Keratinocyte (primary cell): Measurements from ENCODE around the gene PIK3CD. TPM values are rescaled to one million over a fixed set of nuclear protein-coding genes. Genes with fewer than 3 reads are reported as not detected.

ENCODE experiments used
- DNase-seq: peaks from one replicate; pipeline ENCODE4 v3.0.0-alpha.2; 2011; ENCODE audit warnings: low read depth, missing footprints, low spot score
- FAIRE-seq: peaks from 2 replicates; lab custom pipeline; 2011; peaks lifted over from hg19 to GRCh38; lab: Jason Lieb, UNC
- H2AFZ ChIP-seq: 2 replicates; pipeline ENCODE4 v1.6.0; 2012; ENCODE audit warnings: low read length, control low read depth, inconsistent platforms; ENCODE audit not compliant: control insufficient read depth
- H3K27ac ChIP-seq: 2 replicates; pipeline ENCODE4 v1.5.1; 2011; ENCODE audit warnings: low read length; ENCODE audit not compliant: control insufficient read depth, insufficient read depth
- H3K27me3 ChIP-seq: 3 replicates; pipeline ENCODE4 v1.6.0; 2011; ENCODE audit warnings: low read length; ENCODE audit not compliant: control insufficient read depth, insufficient read depth; ENCODE audit errors: extremely low read depth
- H3K36me3 ChIP-seq, 2 experiments: 2 replicates in 1 of 2; 3 replicates in 1 of 2; pipeline ENCODE4 v1.5.1; 2011; ENCODE audit warnings: low read length in 2 of 2, mild to moderate bottlenecking in 1 of 2; ENCODE audit not compliant: control insufficient read depth in 2 of 2, insufficient read depth in 2 of 2; ENCODE audit errors: extremely low read depth in 1 of 2
- H3K4me1 ChIP-seq: 3 replicates; pipeline ENCODE4 v1.5.1; 2011; ENCODE audit warnings: low read length; ENCODE audit not compliant: control insufficient read depth, insufficient read depth; ENCODE audit errors: extremely low read depth
- H3K4me2 ChIP-seq: 3 replicates; pipeline ENCODE4 v1.6.0; 2011; ENCODE audit warnings: low read depth, low read length; ENCODE audit not compliant: control insufficient read depth, insufficient read depth; ENCODE audit errors: extremely low read depth
- H3K4me3 ChIP-seq, 3 experiments: fragments of 200-600 bp in 1 of 3; sonication (generic) in 1 of 3; 2 replicates in 2 of 3; 3 replicates in 1 of 3; pipeline ENCODE4 v1.5.1; 2011 to 2016; ENCODE audit warnings: low read length in 3 of 3, mild to moderate bottlenecking in 3 of 3, control low read depth in 2 of 3, inconsistent platforms in 1 of 3, low read depth in 1 of 3, mixed read lengths in 1 of 3, mixed run types in 1 of 3, moderate library complexity in 1 of 3; ENCODE audit not compliant: control insufficient read depth in 2 of 3, insufficient read depth in 2 of 3; ENCODE audit errors: extremely low read depth in 1 of 3
- H3K79me2 ChIP-seq: 2 replicates; pipeline ENCODE4 v1.6.0; 2012; ENCODE audit warnings: low read length; ENCODE audit not compliant: control insufficient read depth, insufficient read depth
- H3K9ac ChIP-seq: 3 replicates; pipeline ENCODE4 v1.6.0; 2011; ENCODE audit warnings: low read length; ENCODE audit not compliant: control insufficient read depth, insufficient read depth; ENCODE audit errors: extremely low read depth
- H3K9me1 ChIP-seq: 3 replicates; pipeline ENCODE4 v1.6.0; 2011; ENCODE audit warnings: low read length; ENCODE audit not compliant: control insufficient read depth, insufficient read depth; ENCODE audit errors: extremely low read depth
- H3K9me3 ChIP-seq: 2 replicates; pipeline ENCODE4 v1.5.1; 2012; ENCODE audit warnings: low read depth, low read length; ENCODE audit not compliant: control insufficient read depth
- H4K20me1 ChIP-seq: 3 replicates; pipeline ENCODE4 v1.6.0; 2011; ENCODE audit warnings: low read length; ENCODE audit not compliant: control insufficient read depth, insufficient read depth; ENCODE audit errors: extremely low read depth
- CTCF ChIP-seq, 3 experiments: IDR thresholded peaks in 1 of 3; conservative IDR thresholded peaks in 1 of 3; optimal IDR thresholded peaks in 1 of 3; 2 replicates in 2 of 3; 3 replicates in 1 of 3; pipeline versions ENCODE3 to v1.5.1; 2011; ENCODE audit warnings: low read length in 3 of 3, mild to moderate bottlenecking in 3 of 3, moderate library complexity in 2 of 3, control low read depth in 1 of 3, inconsistent platforms in 1 of 3; ENCODE audit not compliant: insufficient read depth in 2 of 3; ENCODE audit errors: extremely low read depth in 1 of 3
- EZH2 ChIP-seq: IDR thresholded peaks from one replicate; pipeline ENCODE4 v1.6.1; 2012; ENCODE audit warnings: inconsistent platforms, mild to moderate bottlenecking, low read length, moderate library complexity
- dilution Hi-C: fragments of 300-500 bp; cut with MboI; formaldehyde crosslinking; loops from one replicate; pipeline ENCODE4 v1.7.0; 2020; ENCODE audit warnings: low sequenced_read_pairs; ENCODE audit not compliant: extremely low pct_ligation_motif_present
- polyA plus RNA-seq, 5 experiments: library from polyadenylated mRNA; depleted of rRNA in 3 of 5; stranded (reverse) in 3 of 5; stranded (forward) in 1 of 5; unstranded in 1 of 5; fragments of >200 nt; gene quantifications; 1 replicate in 1 of 5; 2 replicates in 3 of 5; 3 replicates in 1 of 5; pipeline versions ENCODE4 v1.2.1 to v1.2.3, GENCODE V29; 2011 to 2012; ENCODE audit warnings: missing spikeins in 2 of 5, low read depth in 1 of 5, low replicate concordance in 1 of 5

Gene PIK3CD
- polyA plus RNA-seq, 1 donor (not counting 4 experiments of a cell fraction or from before 2014, with no cell fraction given) = 7.8 TPM

DNA sequence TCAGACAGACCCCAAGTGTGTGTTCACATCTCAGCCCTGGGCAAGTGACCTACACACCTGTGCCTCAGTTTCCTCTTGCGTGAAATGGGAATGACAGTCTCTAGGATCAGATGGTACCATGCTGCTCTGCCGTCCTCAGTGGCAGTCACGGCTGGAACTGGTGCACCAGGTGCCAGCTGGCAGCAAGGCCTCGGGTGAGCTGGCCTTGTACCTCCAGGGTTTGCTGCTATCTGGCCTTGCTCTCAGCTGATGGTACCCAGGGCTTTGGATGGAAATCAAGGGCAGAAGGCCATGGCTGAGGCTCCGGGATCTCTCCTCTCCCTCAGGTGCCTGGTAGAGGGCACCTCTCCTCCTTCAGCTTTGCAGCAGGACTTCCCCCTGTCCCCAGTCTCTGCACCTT, 41.5 kb upstream of the PIK3CD start:
- Histone ChIP-seq H3K27me3 (no peaks in the 10 kb centered on the region), H2AFZ (no peak overlapping the region), H3K4me1 (no peaks in the 10 kb centered on the region), H3K9me1 (no peaks in the 10 kb centered on the region), H3K36me3 (peaks cover 8 to 14% of the 10 kb centered on the region in 2 experiments), H3K27ac (no peak overlapping the region), H3K4me3 (no peak overlapping the region), H3K79me2 (no peaks in the 10 kb centered on the region), H3K9me3 (no peaks in the 10 kb centered on the region), H4K20me1 (no peaks in the 10 kb centered on the region), H3K9ac (no peak overlapping the region), H3K4me2 (no peak overlapping the region)
- dilution Hi-C loops = no loop called here
- DNase-seq = no peak
- no peak for FAIRE-seq
- TF ChIP-seq EZH2 (no peak), CTCF (optimal IDR thresholded peaks at IDR 0.05 in 1 of 3, IDR thresholded peaks at IDR 0.05 in 1 of 3, conservative IDR thresholded peaks at IDR 0.05 in 1 of 3; ENCODE audit: extremely low read depth in 1 of 3, insufficient read depth in 2 of 3, low read length in 3 of 3) (no peak)

DNA sequence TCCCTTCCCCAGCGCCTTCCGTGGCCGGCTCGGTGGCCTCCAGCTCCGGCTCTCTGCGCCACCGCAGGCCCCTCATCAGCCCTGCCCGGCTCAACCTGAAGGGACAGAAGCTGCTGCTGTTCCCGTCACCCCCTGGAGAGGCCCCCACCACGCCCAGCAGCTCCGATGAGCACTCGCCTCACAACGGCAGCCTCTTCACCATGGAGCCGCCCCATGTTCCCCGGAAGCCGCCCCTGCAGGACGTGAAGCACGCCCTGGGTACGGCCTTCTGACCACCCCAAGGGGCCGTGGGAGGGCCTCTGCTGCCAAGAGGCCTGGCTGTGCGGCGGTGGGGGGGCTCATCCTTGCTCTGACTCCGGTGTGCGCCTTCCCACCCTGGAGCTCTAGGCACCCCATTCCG, 41.0 kb upstream of the PIK3CD start:
- no peak for DNase-seq
- Histone ChIP-seq H3K4me2 (no peak overlapping the region), H3K27ac (no peak overlapping the region), H2AFZ (no peak overlapping the region), H3K4me3 (no peak overlapping the region), H3K79me2 (no peaks in the 10 kb centered on the region), H3K9me1 (no peaks in the 10 kb centered on the region), H4K20me1 (no peaks in the 10 kb centered on the region), H3K9me3 (no peaks in the 10 kb centered on the region), H3K27me3 (no peaks in the 10 kb centered on the region), H3K36me3 (peaks cover 8 to 14% of the 10 kb centered on the region in 2 experiments), H3K4me1 (no peaks in the 10 kb centered on the region), H3K9ac (no peak overlapping the region)
- TF ChIP-seq CTCF (optimal IDR thresholded peaks at IDR 0.05 in 1 of 3, IDR thresholded peaks at IDR 0.05 in 1 of 3, conservative IDR thresholded peaks at IDR 0.05 in 1 of 3; ENCODE audit: extremely low read depth in 1 of 3, insufficient read depth in 2 of 3, low read length in 3 of 3) (no peak), EZH2 (no peak)
- no peak for FAIRE-seq
- dilution Hi-C loops = no loop called here
